CD4-positive, alpha-beta T cell (primary cell): ENCODE results near the gene FAM184A. TPM values are rescaled to one million over a fixed set of nuclear protein-coding genes. Genes with fewer than 3 reads are reported as not detected.

Experiments
- ATAC-seq: fragments of 200-7000 bp; cut with Tn5 transposase; one replicate; pipeline ENCODE4 v1.10.0; 2022; ENCODE audit warnings: mild to moderate bottlenecking; ENCODE audit not compliant: poor library complexity
- CTCF ChIA-PET: fragments of 350-600 bp; sonication (Branson Sonifier 250); formaldehyde crosslinking; loops from one replicate; lab custom pipeline; 2021; ENCODE audit warnings: antibody characterized with exemption, inconsistent platforms; lab: Charles Lee
- POLR2A ChIA-PET: fragments of 350-600 bp; sonication (Branson Sonifier 250); formaldehyde crosslinking; loops from one replicate; lab custom pipeline; 2021; ENCODE audit warnings: antibody characterized with exemption, inconsistent platforms; lab: Charles Lee
- DNase-seq, 14 experiments: peaks; one replicate each; pipeline ENCODE4 v3.0.0-alpha.2; 2013 to 2020; ENCODE audit warnings: mixed read lengths in 2 of 14
- H3K27ac ChIP-seq, 2 donors: one replicate each; pipeline versions ENCODE4 v1.5.1 to v1.7.0; 2013; ENCODE audit warnings: low read length in 2 of 2, low read depth in 1 of 2, mild to moderate bottlenecking in 1 of 2
- H3K27me3 ChIP-seq, 2 experiments: 1 replicate in 1 of 2; 2 replicates in 1 of 2; pipeline versions ENCODE4 v1.6.1 to v1.7.0; 2013; ENCODE audit warnings: low read length in 2 of 2, control low read depth in 1 of 2, mild to moderate bottlenecking in 1 of 2, moderate library complexity in 1 of 2; ENCODE audit not compliant: insufficient read depth in 2 of 2, control insufficient read depth in 1 of 2
- H3K36me3 ChIP-seq: one replicate; pipeline ENCODE4 v1.6.1; 2013; ENCODE audit warnings: low read length, control low read depth; ENCODE audit not compliant: insufficient read depth
- H3K4me1 ChIP-seq: one replicate; pipeline ENCODE4 v1.6.1; 2013; ENCODE audit warnings: low read length, control low read depth; ENCODE audit not compliant: insufficient read depth
- H3K4me3 ChIP-seq: one replicate; pipeline ENCODE4 v1.5.1; 2013; ENCODE audit warnings: mild to moderate bottlenecking, low read length, moderate library complexity
- H3K9me3 ChIP-seq, 2 experiments: 1 replicate in 1 of 2; 2 replicates in 1 of 2; pipeline versions ENCODE4 v1.6.1 to v1.7.0; 2013; ENCODE audit warnings: low read length in 2 of 2, mild to moderate bottlenecking in 2 of 2, control low read depth in 1 of 2, moderate library complexity in 1 of 2; ENCODE audit not compliant: control insufficient read depth in 1 of 2, insufficient read depth in 1 of 2
- H3K27ac Mint-ChIP-seq: one replicate; pipeline ENCODE4 v1.8.0; 2020; ENCODE audit warnings: mixed read lengths
- H3K27me3 Mint-ChIP-seq: one replicate; pipeline ENCODE4 v1.8.0; 2021; ENCODE audit warnings: mixed read lengths
- H3K36me3 Mint-ChIP-seq: one replicate; pipeline ENCODE4 v1.8.0; 2021; ENCODE audit warnings: low read depth, mixed read lengths
- H3K4me1 Mint-ChIP-seq: one replicate; pipeline ENCODE4 v1.8.0; 2021; ENCODE audit warnings: low read depth, mixed read lengths
- H3K4me3 Mint-ChIP-seq: one replicate; pipeline ENCODE4 v1.8.0; 2020; ENCODE audit warnings: mild to moderate bottlenecking, mixed read lengths
- H3K9me3 Mint-ChIP-seq: one replicate; pipeline ENCODE4 v1.8.0; 2020; ENCODE audit warnings: mixed read lengths
- intact Hi-C, 2 experiments: fragments of 100-400 bp; cut with DNase I in 1 of 2; cut with micrococcal nuclease in 1 of 2; formaldehyde crosslinking; loops; one replicate each; pipeline versions ENCODE4 v1.15.1 to v1.9.0; 2023 to 2025; cut with DNase I, micrococcal nuclease
- total RNA-seq, 174 experiments: library from RNA in 2 of 174; stranded (reverse) in 2 of 174; gene quantifications; one replicate each; pipeline ENCODE4 v1.2.3 and lab custom pipeline; 2021 to 2026
- TF ChIP-seq, protein P1 (sequence below): fragments of 200-600 bp; IDR thresholded peaks from one replicate; pipeline ENCODE4 v1.8.0; 2022; ENCODE audit warnings: antibody characterized with exemption, mild to moderate bottlenecking

Gene FAM184A
- total RNA-seq, 2 experiments from 2014 or later: 2.9 to 3.3 TPM

DNA sequence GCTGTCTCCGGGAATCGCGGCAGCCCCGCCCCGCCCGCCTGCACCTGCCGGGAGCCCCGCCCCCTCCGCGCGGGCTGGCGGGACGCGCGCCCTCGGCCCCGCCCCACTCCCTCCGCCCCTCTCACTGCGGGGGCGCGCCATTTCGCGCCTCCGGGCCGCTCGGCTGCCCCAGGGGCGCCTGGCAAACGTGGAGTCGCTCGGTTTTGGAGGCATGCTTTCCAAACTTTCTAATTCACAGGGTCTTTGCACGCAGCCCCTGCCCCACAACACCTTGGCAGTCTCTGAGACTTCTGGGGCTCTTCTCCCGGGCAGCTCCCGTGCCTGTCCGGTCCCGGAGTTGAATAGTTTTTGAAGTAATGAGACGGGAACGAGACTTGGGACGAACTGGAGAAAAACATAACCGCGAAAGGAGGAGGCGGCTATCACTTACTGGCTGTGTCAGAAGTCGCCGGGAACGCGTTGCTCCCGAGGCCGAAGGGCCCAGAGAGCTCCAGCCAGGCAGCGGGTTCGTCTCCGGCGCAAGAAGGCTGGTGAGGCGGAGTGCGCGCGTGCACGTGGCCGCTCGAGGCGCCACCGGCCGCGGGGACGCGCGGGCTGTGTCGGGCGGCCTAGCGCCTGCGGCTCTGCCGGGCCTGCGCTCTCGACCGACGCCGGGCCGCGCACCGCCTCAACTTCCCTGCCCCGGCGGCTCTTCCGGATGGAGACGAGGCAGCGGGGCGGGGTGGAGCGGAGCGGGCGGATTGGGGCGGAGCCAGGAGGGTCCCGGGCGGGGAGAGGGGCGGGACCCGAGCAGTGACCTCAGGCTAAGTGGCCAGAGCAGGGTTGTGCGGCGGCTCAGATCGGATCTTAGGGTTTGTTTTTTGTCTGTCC, 143.8 kb downstream of the FAM184A start, which contains the start of gene MCM9:
TSS of gene MCM9 (minus strand) at position 699 of the 870 bp plus-strand sequence. CDS start 3,436 bp downstream, outside the sequence.
- Histone ChIP-seq H3K27ac (peak within 1 kb of the TSS; percentile 79 to 88), H3K9me3 (no peaks in the 10 kb centered on the region), H3K36me3 (peaks cover 21% of the 10 kb centered on the region), H3K4me3 (peak within 1 kb of the TSS; percentile 92), H3K4me1 (peaks cover 19% of the 10 kb centered on the region), H3K27me3 (no peaks in the 10 kb centered on the region)
- intact Hi-C loops: loop anchor here (2.0 to 10.0 kb wide), 2 partner anchors 40 to 410 kb away; partner anchors contain the start of genes ASF1A (in 1 of the 2) and MAN1A1 (in 1 of the 2)
- DNase-seq (peak; percentile 71 to 96 (median 84)), ATAC-seq (peak; percentile 88)
- H3K4me3 Mint-ChIP-seq: peak within 1 kb of the TSS; percentile 91
- TF ChIP-seq, protein P1, sequence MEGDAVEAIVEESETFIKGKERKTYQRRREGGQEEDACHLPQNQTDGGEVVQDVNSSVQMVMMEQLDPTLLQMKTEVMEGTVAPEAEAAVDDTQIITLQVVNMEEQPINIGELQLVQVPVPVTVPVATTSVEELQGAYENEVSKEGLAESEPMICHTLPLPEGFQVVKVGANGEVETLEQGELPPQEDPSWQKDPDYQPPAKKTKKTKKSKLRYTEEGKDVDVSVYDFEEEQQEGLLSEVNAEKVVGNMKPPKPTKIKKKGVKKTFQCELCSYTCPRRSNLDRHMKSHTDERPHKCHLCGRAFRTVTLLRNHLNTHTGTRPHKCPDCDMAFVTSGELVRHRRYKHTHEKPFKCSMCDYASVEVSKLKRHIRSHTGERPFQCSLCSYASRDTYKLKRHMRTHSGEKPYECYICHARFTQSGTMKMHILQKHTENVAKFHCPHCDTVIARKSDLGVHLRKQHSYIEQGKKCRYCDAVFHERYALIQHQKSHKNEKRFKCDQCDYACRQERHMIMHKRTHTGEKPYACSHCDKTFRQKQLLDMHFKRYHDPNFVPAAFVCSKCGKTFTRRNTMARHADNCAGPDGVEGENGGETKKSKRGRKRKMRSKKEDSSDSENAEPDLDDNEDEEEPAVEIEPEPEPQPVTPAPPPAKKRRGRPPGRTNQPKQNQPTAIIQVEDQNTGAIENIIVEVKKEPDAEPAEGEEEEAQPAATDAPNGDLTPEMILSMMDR: no peak
- H3K9me3 Mint-ChIP-seq: no peaks in the 10 kb centered on the region
- H3K36me3 Mint-ChIP-seq: peaks cover 40% of the 10 kb centered on the region
- H3K27me3 Mint-ChIP-seq: no peaks in the 10 kb centered on the region
- CTCF ChIA-PET: interaction anchor here (1.3 to 2.3 kb wide), 2 partner anchors 38 to 143 kb away, joined by 3 to 9 read pairs; no protein-coding TSS in a partner anchor
- peaks cover 53% of the 10 kb centered on the region for H3K4me1 Mint-ChIP-seq
- POLR2A ChIA-PET: interaction anchor here (0.7 to 3.4 kb wide), 13 partner anchors 16 to 416 kb away, joined by 3 to 55 read pairs (median 3); partner anchors contain the start of genes ASF1A, CEP85L and FAM184A
- peak within 1 kb of the TSS; percentile 88 for H3K27ac Mint-ChIP-seq

DNA sequence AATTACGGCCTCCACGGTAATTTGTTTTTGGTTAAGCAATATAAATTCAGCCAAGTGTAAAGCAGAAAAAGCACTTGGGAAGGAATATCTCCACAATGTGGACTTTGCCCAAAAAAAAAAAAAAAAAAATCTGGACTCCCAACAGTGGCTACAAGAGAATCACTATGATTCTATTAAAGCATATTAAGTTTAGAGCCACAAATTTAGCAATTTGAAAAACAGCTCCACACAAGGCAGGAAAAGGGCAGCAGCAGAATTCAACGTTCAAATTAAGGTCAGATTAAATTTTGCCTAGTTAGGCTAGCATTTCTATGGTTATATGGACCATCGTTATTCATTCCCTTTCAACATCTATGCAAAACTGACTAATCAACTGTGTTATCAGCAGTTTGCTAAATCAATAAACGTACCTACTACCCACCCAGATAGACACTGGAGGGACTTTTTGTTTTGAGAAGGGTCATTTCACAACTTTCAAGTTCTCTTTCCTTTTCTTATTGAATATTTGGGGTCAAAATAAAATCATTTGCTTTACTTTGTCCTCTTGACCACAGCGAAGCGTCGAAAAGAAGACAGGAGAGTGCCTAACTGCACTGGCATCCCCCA, 144.5 kb downstream of the FAM184A start:
- Mint-ChIP-seq H3K27ac (peak overlapping the region; percentile 88), H3K36me3 (peaks cover 47% of the 10 kb centered on the region), H3K4me3 (peak overlapping the region; percentile 91), H3K9me3 (no peaks in the 10 kb centered on the region), H3K27me3 (no peaks in the 10 kb centered on the region), H3K4me1 (peaks cover 53% of the 10 kb centered on the region)
- POLR2A ChIA-PET: interaction anchor here (0.7 to 3.4 kb wide), 10 partner anchors 17 to 417 kb away, joined by 3 to 55 read pairs (median 4); partner anchors contain the start of genes ASF1A and FAM184A
- Histone ChIP-seq H3K4me1 (peaks cover 19% of the 10 kb centered on the region), H3K27ac (no peak overlapping the region), H3K36me3 (peaks cover 28% of the 10 kb centered on the region), H3K4me3 (peak overlapping the region; percentile 92), H3K9me3 (no peaks in the 10 kb centered on the region), H3K27me3 (no peaks in the 10 kb centered on the region)
- intact Hi-C loops: loop anchor here (2.0 to 10.0 kb wide), 3 partner anchors 37 to 411 kb away; partner anchors contain the start of genes ASF1A (in 1 of the 2) and MAN1A1 (in 1 of the 2)
- CTCF ChIA-PET: interaction anchor here (1.4 to 2.3 kb wide), 2 partner anchors 38 to 144 kb away, joined by 3 to 9 read pairs; no protein-coding TSS in a partner anchor
- DNase-seq (no peak), ATAC-seq (no peak)
- TF ChIP-seq, protein P1: no peak

DNA sequence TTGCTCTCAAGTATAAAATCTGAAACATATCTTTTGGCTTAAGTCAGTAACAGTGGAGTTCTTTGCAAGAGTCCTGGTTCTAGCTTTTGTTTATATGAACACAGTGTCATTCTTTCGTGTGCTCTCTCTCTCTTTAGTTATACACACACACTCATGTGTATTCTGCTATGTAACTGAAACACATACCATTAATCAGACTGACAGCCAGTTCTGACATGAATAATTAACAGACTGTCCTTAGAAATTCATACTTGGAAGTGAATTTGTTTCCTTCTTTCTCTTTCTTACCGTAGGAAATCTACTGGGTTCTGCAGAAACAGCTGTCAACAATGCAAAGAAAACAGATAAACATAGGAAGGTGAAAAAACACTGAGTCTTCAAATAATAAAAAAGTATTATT, 146.0 kb downstream of the FAM184A start:
- H3K27me3 Mint-ChIP-seq: no peaks in the 10 kb centered on the region
- no peaks in the 10 kb centered on the region for H3K9me3 ChIP-seq
- no peak overlapping the region for H3K27ac ChIP-seq
- TF ChIP-seq, protein P1: no peak
- H3K9me3 Mint-ChIP-seq: no peaks in the 10 kb centered on the region
- peaks cover 36% of the 10 kb centered on the region for H3K36me3 ChIP-seq
- H3K4me3 Mint-ChIP-seq: no peak overlapping the region
- no peaks in the 10 kb centered on the region for H3K27me3 ChIP-seq
- ATAC-seq (no peak), DNase-seq (no peak)
- peaks cover 62% of the 10 kb centered on the region for H3K36me3 Mint-ChIP-seq
- H3K4me3 ChIP-seq: no peak overlapping the region
- intact Hi-C loops: loop anchor here in 1 of 2 experiments (2.0 to 10.0 kb wide), 2 partner anchors 36 to 412 kb away; partner anchors contain the start of gene MAN1A1
- peaks cover 19% of the 10 kb centered on the region for H3K4me1 ChIP-seq
- no peak overlapping the region for H3K27ac Mint-ChIP-seq
- H3K4me1 Mint-ChIP-seq: peaks cover 58% of the 10 kb centered on the region
- ChIA-PET CTCF (no interaction called here), POLR2A (no interaction called here)
